Thyroid gland (tissue), 4 donors: Measurements from ENCODE around the gene GOLPH3. TPM values are rescaled to one million over a fixed set of nuclear protein-coding genes. Genes with fewer than 3 reads are reported as not detected.

Source experiments
- DNase-seq, 2 donors: peaks; one replicate each; pipeline ENCODE4 v3.0.0-alpha.2; 2019
- H3K27ac ChIP-seq, 3 donors: fragments of 200-600 bp; sonication (generic); 1 replicate in 2 of 3; 2 replicates in 1 of 3; pipeline ENCODE4 v1.5.1; 2016 to 2019; ENCODE audit warnings: mild to moderate bottlenecking in 1 of 3, moderate library complexity in 1 of 3
- H3K27me3 ChIP-seq: fragments of 200-600 bp; sonication (generic); one replicate; pipeline ENCODE4 v1.5.1; 2019
- H3K36me3 ChIP-seq, 2 donors: fragments of 200-600 bp; sonication (generic); one replicate each; pipeline ENCODE4 v1.5.1; 2016 to 2019
- H3K4me1 ChIP-seq, 2 donors: fragments of 200-600 bp; sonication (generic); one replicate each; pipeline ENCODE4 v1.5.1; 2017 to 2019
- H3K4me3 ChIP-seq, 3 donors: fragments of 200-600 bp; sonication (generic); replicated peaks in 1 of 3; 1 replicate in 2 of 3; 2 replicates in 1 of 3; pipeline ENCODE4 v1.5.1; 2016; ENCODE audit warnings: mild to moderate bottlenecking in 1 of 3
- H3K9me3 ChIP-seq: fragments of 200-600 bp; sonication (generic); one replicate; pipeline ENCODE4 v1.5.1; 2017
- CTCF ChIP-seq, 6 experiments: fragments of 200-600 bp in 3 of 6; fragments of 450-650 bp in 3 of 6; sonication (generic) in 3 of 6; IDR thresholded peaks; one replicate each; pipeline ENCODE4 v1.5.1; 2016 to 2019; ENCODE audit warnings: antibody characterized with exemption in 6 of 6, mild to moderate bottlenecking in 2 of 6, inconsistent platforms in 1 of 6, moderate library complexity in 1 of 6
- POLR2A ChIP-seq, 2 donors: fragments of 450-650 bp; IDR thresholded peaks; one replicate each; pipeline ENCODE4 v1.6.1; 2017; ENCODE audit warnings: antibody characterized with exemption in 2 of 2, mild to moderate bottlenecking in 2 of 2, moderate library complexity in 1 of 2
- WGBS, 2 donors: methylation state at CpG; one replicate each; pipeline ENCODE4 v1.1.5; 2017; 5-methylcytosine and 5-hydroxymethylcytosine counted together
- intact Hi-C: fragments of 100-400 bp; cut with DNase I; formaldehyde crosslinking; loops from one replicate; pipeline ENCODE4 v1.15.1; 2023
- total RNA-seq, 4 donors: library from RNA; depleted of rRNA; stranded (reverse); fragments of >200 nt; gene quantifications; one replicate each; pipeline ENCODE4 v1.2.3, GENCODE V29; 2016

The GOLPH3 gene
- total RNA-seq, 4 donors from 2014 or later, result 105 to 138 (median 125) TPM

DNA sequence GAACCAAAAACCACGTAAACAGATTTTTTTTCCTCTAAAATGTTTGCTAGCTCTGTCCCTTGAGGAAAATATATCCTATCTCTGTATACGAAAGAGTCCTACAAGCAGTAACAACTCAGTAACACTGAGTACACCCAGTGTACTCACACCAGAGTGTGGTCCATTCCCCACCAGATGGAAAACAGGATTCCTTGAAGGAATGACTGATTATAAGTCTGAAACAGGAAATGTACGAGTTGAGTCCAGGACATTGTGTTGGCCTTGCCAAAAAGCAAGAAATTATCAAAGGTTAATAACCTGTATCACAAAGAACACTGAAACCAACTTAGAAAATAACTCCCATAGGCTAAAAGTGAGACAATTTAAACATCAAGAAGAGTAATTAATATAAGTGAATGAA is 20.4 kb downstream of the GOLPH3 start:
- Histone ChIP-seq H3K4me1 (peaks cover 25 to 39% of the 10 kb centered on the region in 2 donors), H3K27me3 (no peaks in the 10 kb centered on the region), H3K27ac (no peak overlapping the region), H3K4me3 (no peak overlapping the region), H3K36me3 (no peaks in the 10 kb centered on the region), H3K9me3 (no peaks in the 10 kb centered on the region)
- no peak for TF ChIP-seq CTCF (IDR thresholded peaks at IDR 0.05)
- TF ChIP-seq POLR2A (IDR thresholded peaks at IDR 0.05), result no peak
- no peak for DNase-seq
- intact Hi-C loops, result no loop called here
- 72 to 74% methylated on average over 3 of the region's 3 CpGs for WGBS, 2 donors

- Histone ChIP-seq H3K27ac (no peak overlapping the region), H3K4me3 (no peak overlapping the region), H3K9me3 (no peaks in the 10 kb centered on the region), H3K4me1 (peaks cover 30 to 35% of the 10 kb centered on the region in 2 donors), H3K36me3 (no peaks in the 10 kb centered on the region), H3K27me3 (no peaks in the 10 kb centered on the region)
- no peak for TF ChIP-seq POLR2A (IDR thresholded peaks at IDR 0.05)
- TF ChIP-seq CTCF (IDR thresholded peaks at IDR 0.05), result no peak
- DNase-seq, result no peak
- intact Hi-C loops, result no loop called here
- WGBS, 2 donors, result 89 to 96% methylated on average over 6 of the region's 6 CpGs
Observed at GRCh38 chr5:32151198-32151597, 22.9 kb downstream of the GOLPH3 start.

GRCh38 chr5:32150366-32150765 is 23.8 kb downstream of the GOLPH3 start:
- DNase-seq, result no peak
- Histone ChIP-seq H3K27me3 (no peaks in the 10 kb centered on the region), H3K27ac (no peak overlapping the region), H3K4me1 (peaks cover 34 to 44% of the 10 kb centered on the region in 2 donors), H3K36me3 (no peaks in the 10 kb centered on the region), H3K9me3 (no peaks in the 10 kb centered on the region), H3K4me3 (no peak overlapping the region)
- intact Hi-C loops, result no loop called here
- WGBS, 2 donors, result 92 to 95% methylated on average over 1 of the region's 1 CpG
- no peak for TF ChIP-seq CTCF (IDR thresholded peaks at IDR 0.05)
- no peak for TF ChIP-seq POLR2A (IDR thresholded peaks at IDR 0.05)

- no peaks in the 10 kb centered on the region for H3K27me3 ChIP-seq
- no peak overlapping the region for H3K27ac ChIP-seq
- H3K4me3 ChIP-seq, result no peak overlapping the region
- intact Hi-C loops, result no loop called here
- DNase-seq, result no peak
- H3K4me1 ChIP-seq, result peaks cover 39 to 48% of the 10 kb centered on the region in 2 donors
- H3K36me3 ChIP-seq, result no peaks in the 10 kb centered on the region
- WGBS, 2 donors, result 91 to 92% methylated on average over 4 of the region's 4 CpGs
- no peaks in the 10 kb centered on the region for H3K9me3 ChIP-seq
- no peak for TF ChIP-seq CTCF (IDR thresholded peaks at IDR 0.05)
- no peak for TF ChIP-seq POLR2A (IDR thresholded peaks at IDR 0.05)
Observed at GRCh38 chr5:32147959-32148358, 26.2 kb downstream of the GOLPH3 start.

DNA sequence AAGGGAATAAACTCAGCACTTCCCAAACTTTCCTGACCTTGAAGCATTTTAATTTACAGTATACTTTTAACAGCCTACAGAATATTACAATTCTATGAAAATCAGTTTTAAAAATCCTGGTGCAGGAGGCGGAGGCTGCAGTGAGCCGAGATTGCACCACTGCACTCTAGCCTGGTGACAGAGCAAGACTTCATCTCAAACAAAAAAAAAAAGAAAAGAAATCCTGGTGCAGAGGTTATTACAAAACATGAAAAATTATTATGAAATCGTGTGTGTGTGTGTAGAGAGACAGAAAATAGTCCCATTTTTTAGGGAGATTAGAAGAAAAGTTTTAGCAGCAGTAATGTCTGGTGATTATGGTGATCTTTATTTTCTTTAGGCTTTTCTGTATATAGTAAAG is 26.9 kb downstream of the GOLPH3 start:
- Histone ChIP-seq H3K9me3 (no peaks in the 10 kb centered on the region), H3K4me3 (no peak overlapping the region), H3K27ac (no peak overlapping the region), H3K4me1 (peaks cover 36 to 45% of the 10 kb centered on the region in 2 donors), H3K36me3 (no peaks in the 10 kb centered on the region), H3K27me3 (no peaks in the 10 kb centered on the region)
- intact Hi-C loops, result no loop called here
- WGBS, 2 donors, result 80 to 81% methylated on average over 3 of the region's 3 CpGs
- no peak for TF ChIP-seq POLR2A (IDR thresholded peaks at IDR 0.05)
- TF ChIP-seq CTCF (IDR thresholded peaks at IDR 0.05), result no peak
- no peak for DNase-seq
